OCI-LY3 (cell line): Measurements from ENCODE around the gene CCDC141.
A peak's percentile ranks its signal among the peaks of the same experiment; 100 is the strongest.

Source experiments
- H2AFZ ChIP-seq: fragments of 200-600, 300-600 bp; shearing (Covaris generic); 2 replicates; pipeline ENCODE4 v1.6.0; 2014; ENCODE audit warnings: antibody characterized with exemption, low read depth, low read length
- H3K27ac ChIP-seq: fragments of 200-600, 300-600 bp; sonication (generic); 2 replicates; pipeline ENCODE4 v1.5.1; 2014; ENCODE audit warnings: mild to moderate bottlenecking, low read length, moderate library complexity, mixed read lengths
- H3K27me3 ChIP-seq: fragments of 200-600, 300-600 bp; sonication (generic); 2 replicates; pipeline ENCODE4 v1.6.1; 2014; ENCODE audit warnings: low read depth, low read length, mixed read lengths
- H3K36me3 ChIP-seq: fragments of 200-600, 300-600 bp; sonication (generic); replicated peaks from 2 replicates; pipeline ENCODE3; 2014; ENCODE audit warnings: low read depth, low read length, mixed read lengths
- H3K4me1 ChIP-seq: fragments of 300-600, 200-600 bp; sonication (generic); 2 replicates; pipeline ENCODE4 v1.6.1; 2014; ENCODE audit warnings: low read length, mixed read lengths
- H3K4me2 ChIP-seq: fragments of 200-600, 300-600 bp; sonication (generic); 2 replicates; pipeline ENCODE4 v1.6.1; 2014; ENCODE audit warnings: low read length, mixed read lengths
- H3K4me3 ChIP-seq: fragments of 300-600, 200-600 bp; sonication (generic); 2 replicates; pipeline ENCODE4 v1.5.1; 2014; ENCODE audit warnings: antibody characterized with exemption, mild to moderate bottlenecking, low read length, moderate library complexity
- H3K79me2 ChIP-seq: fragments of 300-600, 200-600 bp; shearing (Covaris generic); 2 replicates; pipeline ENCODE4 v1.6.1; 2014; ENCODE audit warnings: mild to moderate bottlenecking, low read length, mixed read lengths
- H3K9ac ChIP-seq: fragments of 300-600, 200-600 bp; shearing (Covaris generic); 2 replicates; pipeline ENCODE4 v1.6.0; 2014; ENCODE audit warnings: mild to moderate bottlenecking, low read length, moderate library complexity
- H3K9me3 ChIP-seq: fragments of 200-600, 300-600 bp; shearing (Covaris generic); 2 replicates; pipeline ENCODE4 v1.6.1; 2014; ENCODE audit warnings: low read length, mixed read lengths; ENCODE audit not compliant: insufficient read depth
- H4K20me1 ChIP-seq: fragments of 200-600, 300-600 bp; sonication (generic); 2 replicates; pipeline ENCODE4 v1.6.1; 2016; ENCODE audit warnings: low read length, mixed read lengths; ENCODE audit not compliant: insufficient read depth
- CTCF ChIP-seq: fragments of 200-600, 300-600 bp; sonication (generic); IDR thresholded peaks from 2 replicates; pipeline ENCODE4 v1.5.1; 2014; ENCODE audit warnings: antibody characterized with exemption, low read length, low read depth
- EZH2phosphoT487 ChIP-seq: fragments of 200-600 bp; shearing (Covaris generic); IDR thresholded peaks from 2 replicates; pipeline ENCODE4 v1.6.1; 2018; ENCODE audit warnings: antibody characterized with exemption, mixed run types, low read depth

The CCDC141 gene

DNA sequence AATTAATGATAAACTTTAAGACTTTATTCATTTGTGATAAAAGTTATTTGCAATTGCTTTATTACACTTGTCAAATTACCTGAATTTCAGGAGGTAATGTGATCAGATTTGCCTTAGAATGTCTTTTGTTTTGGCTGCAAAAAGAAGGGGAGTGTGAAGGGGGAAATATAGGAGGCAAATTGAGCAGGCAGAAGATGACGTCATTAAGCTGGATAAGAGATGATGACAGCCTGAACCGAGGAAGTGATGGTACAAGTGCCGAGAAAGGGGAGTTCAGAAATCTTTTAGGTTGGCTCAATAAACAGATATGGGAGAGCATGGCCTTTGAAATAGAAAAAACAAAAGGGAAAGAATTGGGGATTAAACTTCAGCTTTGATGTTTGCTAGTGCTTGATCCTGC is 169.7 kb downstream of the CCDC141 start:
- Histone ChIP-seq H3K4me2 (no peak overlapping the region), H3K36me3 (no peaks in the 10 kb centered on the region), H2AFZ (no peak overlapping the region), H3K9ac (no peak overlapping the region), H3K27ac (no peak overlapping the region), H3K27me3 (no peaks in the 10 kb centered on the region), H3K4me3 (no peak overlapping the region), H3K4me1 (no peaks in the 10 kb centered on the region), H4K20me1 (no peaks in the 10 kb centered on the region), H3K79me2 (no peaks in the 10 kb centered on the region), H3K9me3 (no peaks in the 10 kb centered on the region)
- TF ChIP-seq CTCF: no peak
- TF ChIP-seq EZH2phosphoT487: no peak

- no peaks in the 10 kb centered on the region for H3K27me3 ChIP-seq
- no peak overlapping the region for H2AFZ ChIP-seq
- H3K4me1 ChIP-seq: no peaks in the 10 kb centered on the region
- no peaks in the 10 kb centered on the region for H3K79me2 ChIP-seq
- no peaks in the 10 kb centered on the region for H3K36me3 ChIP-seq
- no peak overlapping the region for H3K4me3 ChIP-seq
- H4K20me1 ChIP-seq: no peaks in the 10 kb centered on the region
- no peaks in the 10 kb centered on the region for H3K9me3 ChIP-seq
- H3K4me2 ChIP-seq: no peak overlapping the region
- TF ChIP-seq CTCF: no peak
- H3K9ac ChIP-seq: no peak overlapping the region
- no peak overlapping the region for H3K27ac ChIP-seq
These were observed 172.1 kb downstream of the CCDC141 start for GRCh38 chr2:178877874-178878273.

DNA sequence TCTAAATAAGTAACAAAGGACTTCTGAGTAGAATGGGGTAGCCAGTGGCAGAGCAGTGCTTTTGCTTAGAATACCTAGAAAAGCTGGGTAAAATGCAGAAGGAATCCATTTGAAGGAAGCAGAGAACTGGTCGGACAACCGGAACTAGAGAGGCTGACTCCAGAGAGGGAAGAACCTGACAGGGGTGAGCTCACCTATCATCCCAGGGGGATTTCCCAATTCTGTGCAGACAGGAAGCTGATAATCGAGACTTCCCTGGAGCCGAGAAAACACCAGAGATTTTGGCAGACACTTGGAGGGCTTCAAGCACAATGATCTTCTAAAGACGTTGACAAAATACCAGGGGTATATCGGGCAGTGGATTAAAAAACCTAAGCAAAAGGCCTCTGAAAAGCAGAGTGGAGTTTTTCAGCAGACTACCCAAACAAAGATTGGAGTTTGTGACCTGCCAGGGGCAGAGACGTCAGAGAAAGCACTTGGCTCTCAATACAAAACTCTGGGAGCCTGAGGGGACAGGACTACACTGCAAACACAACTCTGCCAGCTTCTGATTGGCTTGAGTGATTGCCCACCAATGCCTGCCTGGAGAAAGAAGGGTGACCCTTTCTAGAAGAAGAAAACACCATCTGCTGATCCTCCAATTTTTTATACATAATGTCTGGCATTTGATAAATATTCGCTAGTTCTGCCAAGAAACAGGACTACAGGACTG is 175.3 kb downstream of the CCDC141 start:
- Histone ChIP-seq H3K4me1 (no peaks in the 10 kb centered on the region), H3K9ac (no peak overlapping the region), H3K27ac (no peak overlapping the region), H2AFZ (no peak overlapping the region; the same call in 1 of the 2 replicates), H3K9me3 (no peaks in the 10 kb centered on the region), H4K20me1 (no peaks in the 10 kb centered on the region), H3K4me3 (no peak overlapping the region), H3K36me3 (no peaks in the 10 kb centered on the region), H3K4me2 (0 out of 2 replicates have a peak overlapping the region, but pooled peaks have one; percentile 13), H3K79me2 (no peaks in the 10 kb centered on the region), H3K27me3 (no peaks in the 10 kb centered on the region)
- TF ChIP-seq CTCF (no peak), EZH2phosphoT487 (no peak)

- Histone ChIP-seq H3K36me3 (no peaks in the 10 kb centered on the region), H4K20me1 (no peaks in the 10 kb centered on the region), H3K9ac (no peak overlapping the region), H3K27ac (no peak overlapping the region), H3K9me3 (no peaks in the 10 kb centered on the region), H3K4me3 (no peak overlapping the region), H3K27me3 (no peaks in the 10 kb centered on the region), H3K4me2 (no peak overlapping the region), H3K4me1 (no peaks in the 10 kb centered on the region), H3K79me2 (no peaks in the 10 kb centered on the region), H2AFZ (no peak overlapping the region)
- no peak for TF ChIP-seq CTCF
These were observed 176.0 kb downstream of the CCDC141 start for GRCh38 chr2:178873912-178874311.
